RWPE1 (cell line): ENCODE measurements around the gene COX20.

Experiments
- CTCF ChIA-PET: fragments of 350-600 bp; sonication (Branson Sonifier 250); formaldehyde crosslinking; extraction: SDS; loops from one replicate; lab custom pipeline; 2021; lab: Yijun Ruan, JAX
- POLR2A ChIA-PET: fragments of 400-600 bp; formaldehyde crosslinking; extraction: SDS; loops from one replicate; lab custom pipeline; 2020; ENCODE audit warnings: antibody characterized with exemption; ENCODE audit not compliant: low non-redundant PET; lab: Yijun Ruan, JAX
- DNase-seq: peaks from one replicate; pipeline ENCODE4 v3.0.0; 2012; ENCODE audit warnings: low spot score
- H3K27ac ChIP-seq: fragments of 450-650 bp; 2 replicates; pipeline ENCODE4 v1.5.1; 2017
- TF ChIP-seq, protein P1 (sequence below): fragments of 450-650 bp; conservative IDR thresholded peaks from 2 replicates; pipeline ENCODE4 v1.5.1; 2017; ENCODE audit warnings: low read depth, mild to moderate bottlenecking

Gene COX20

DNA sequence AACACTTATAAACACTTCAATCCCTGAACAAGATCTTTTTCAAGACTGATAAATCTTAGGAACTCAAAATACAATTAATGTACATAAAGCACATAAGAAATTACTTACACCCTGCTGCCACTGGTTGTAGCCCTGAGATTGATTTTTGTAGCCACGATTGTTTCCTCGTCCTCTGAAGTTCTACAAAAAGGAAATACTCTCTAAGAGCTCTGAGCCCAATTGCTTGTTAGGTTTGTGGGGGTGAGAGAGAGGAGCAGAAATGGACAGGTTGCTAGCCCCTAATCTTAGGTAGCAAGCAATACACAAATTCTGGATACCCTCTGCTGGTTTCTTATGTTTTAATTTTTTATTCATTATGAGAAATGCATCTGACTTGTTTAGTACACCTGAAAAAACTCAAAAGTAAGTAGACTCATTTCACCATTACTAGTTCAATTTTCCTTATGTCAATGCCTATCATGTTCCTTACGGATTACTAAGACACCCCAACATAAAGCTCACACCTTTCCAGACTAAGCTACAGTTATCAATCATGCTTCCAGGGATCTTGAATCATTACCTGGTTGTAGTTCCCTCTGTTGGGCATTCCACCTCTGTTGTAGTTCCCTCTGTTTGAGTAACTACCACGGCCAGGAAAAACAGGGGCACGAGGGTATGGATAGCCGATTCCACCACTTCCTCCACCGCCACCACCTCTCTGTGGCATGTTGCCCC lies 19.6 kb downstream of the COX20 start:
- CTCF ChIA-PET: no interaction called here

DNA sequence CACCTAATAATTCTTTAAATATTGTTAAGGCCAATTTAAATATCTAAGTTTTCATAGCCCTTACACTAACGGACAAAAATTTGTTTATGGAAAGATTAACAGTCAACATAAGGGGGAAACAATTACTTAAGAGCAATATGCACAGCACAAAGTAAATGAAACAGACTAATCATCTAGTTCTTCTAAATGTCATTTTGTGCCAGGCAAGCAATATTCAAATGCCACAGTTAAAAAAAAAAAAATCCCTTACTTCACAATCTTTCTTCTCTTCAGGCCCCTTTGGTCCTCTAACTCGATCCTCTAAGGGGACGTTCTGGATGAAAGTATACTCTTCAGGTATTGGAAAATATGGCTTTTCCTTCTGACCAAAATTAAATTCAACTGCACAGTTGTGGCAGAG lies 22.3 kb downstream of the COX20 start:
- no peak overlapping the region for H3K27ac ChIP-seq
- ChIA-PET POLR2A (no interaction called here), CTCF (no interaction called here)

More for the DNA sequence above, 19.6 kb downstream of the COX20 start:
- no peak for DNase-seq
- TF ChIP-seq, protein P1, sequence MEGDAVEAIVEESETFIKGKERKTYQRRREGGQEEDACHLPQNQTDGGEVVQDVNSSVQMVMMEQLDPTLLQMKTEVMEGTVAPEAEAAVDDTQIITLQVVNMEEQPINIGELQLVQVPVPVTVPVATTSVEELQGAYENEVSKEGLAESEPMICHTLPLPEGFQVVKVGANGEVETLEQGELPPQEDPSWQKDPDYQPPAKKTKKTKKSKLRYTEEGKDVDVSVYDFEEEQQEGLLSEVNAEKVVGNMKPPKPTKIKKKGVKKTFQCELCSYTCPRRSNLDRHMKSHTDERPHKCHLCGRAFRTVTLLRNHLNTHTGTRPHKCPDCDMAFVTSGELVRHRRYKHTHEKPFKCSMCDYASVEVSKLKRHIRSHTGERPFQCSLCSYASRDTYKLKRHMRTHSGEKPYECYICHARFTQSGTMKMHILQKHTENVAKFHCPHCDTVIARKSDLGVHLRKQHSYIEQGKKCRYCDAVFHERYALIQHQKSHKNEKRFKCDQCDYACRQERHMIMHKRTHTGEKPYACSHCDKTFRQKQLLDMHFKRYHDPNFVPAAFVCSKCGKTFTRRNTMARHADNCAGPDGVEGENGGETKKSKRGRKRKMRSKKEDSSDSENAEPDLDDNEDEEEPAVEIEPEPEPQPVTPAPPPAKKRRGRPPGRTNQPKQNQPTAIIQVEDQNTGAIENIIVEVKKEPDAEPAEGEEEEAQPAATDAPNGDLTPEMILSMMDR: no peak
- H3K27ac ChIP-seq: no peak overlapping the region
- POLR2A ChIA-PET: no interaction called here

DNA sequence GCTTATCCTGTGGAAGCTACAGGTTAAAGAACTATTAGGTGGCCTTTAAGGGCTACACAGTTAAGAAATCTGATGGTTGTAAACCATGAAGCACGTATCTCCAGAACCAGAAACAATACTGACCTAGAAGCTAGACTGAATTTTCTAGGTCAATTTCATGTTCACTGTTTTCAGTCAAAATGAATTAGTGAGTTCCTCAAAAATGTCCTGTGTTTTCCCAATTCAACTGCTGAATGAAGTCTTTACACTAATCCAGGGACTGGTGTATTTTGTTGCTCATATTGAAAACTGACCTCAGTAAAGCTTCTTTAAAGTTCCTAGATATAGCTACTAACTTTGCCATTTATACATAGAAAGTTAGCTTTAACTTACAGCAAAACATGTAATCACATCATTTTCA lies 22.9 kb downstream of the COX20 start:
- no peak for DNase-seq
- TF ChIP-seq, protein P1: no peak
- ChIA-PET CTCF (no interaction called here), POLR2A (no interaction called here)
- no peak overlapping the region for H3K27ac ChIP-seq

More for the DNA sequence above, 22.3 kb downstream of the COX20 start:
- DNase-seq: no peak
- TF ChIP-seq, protein P1: no peak

DNA sequence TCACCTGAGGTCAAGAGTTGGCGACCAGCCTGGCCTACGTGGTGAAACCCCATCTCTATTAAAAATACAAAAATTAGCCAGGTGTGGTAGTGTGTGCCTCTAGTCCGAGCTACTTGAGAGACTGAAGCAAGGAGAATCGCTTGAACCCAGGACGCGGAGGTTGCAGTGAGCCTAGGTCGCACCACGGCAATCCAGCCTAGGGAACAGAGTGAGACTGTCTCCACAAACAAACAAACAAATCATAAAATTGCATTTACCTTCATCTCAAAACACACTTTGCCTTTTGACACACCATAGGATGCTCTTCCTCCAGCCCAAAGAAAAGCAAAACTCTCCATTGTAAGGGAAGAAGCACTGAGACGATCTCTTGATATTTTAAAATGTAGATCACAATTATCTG lies 24.6 kb downstream of the COX20 start:
- TF ChIP-seq, protein P1: no peak
- CTCF ChIA-PET: interaction anchor here (2.2 kb wide), 1 partner anchor 183 kb away, joined by 10 read pairs; no protein-coding TSS in a partner anchor
- POLR2A ChIA-PET: no interaction called here
- H3K27ac ChIP-seq: 0 out of 2 replicates have a peak overlapping the region, but pooled peaks have one; percentile 25
- no peak for DNase-seq

DNA sequence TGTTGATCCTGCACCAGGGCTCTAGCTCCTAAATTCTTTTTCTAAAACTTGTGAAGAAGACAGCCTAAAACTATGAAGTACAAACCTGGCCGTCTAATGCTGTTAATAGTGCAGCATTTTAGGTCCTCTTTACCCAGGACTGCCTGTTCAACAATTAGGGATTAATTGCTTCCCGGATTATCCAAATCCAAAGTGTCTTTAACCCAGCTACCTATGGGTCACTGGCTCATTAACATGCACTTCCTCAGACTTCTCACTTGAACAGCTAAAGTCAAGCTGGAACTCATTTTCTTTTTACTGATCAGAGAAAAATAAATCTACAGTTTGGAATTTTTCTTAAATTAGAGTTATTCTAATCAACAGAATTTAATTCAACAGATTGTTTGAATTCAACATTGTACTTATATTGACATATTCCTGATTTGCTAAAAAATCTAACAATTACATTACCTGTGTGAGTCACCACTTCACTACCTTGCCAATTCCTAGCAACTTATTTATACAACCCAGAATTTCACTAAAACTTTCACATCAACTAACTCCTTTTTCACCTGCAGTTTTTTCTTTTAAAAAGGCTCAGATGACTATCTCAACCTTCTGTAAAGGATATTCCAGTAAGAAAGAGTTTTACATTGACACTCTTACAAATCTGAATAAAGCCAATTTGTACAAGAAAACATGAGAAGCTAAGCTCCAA lies 25.6 kb downstream of the COX20 start:
- DNase-seq: no peak
- no peak overlapping the region for H3K27ac ChIP-seq
- POLR2A ChIA-PET: no interaction called here
- CTCF ChIA-PET: interaction anchor here (0.6 to 2.2 kb wide), 3 partner anchors 34 to 1985 kb away, joined by 5 to 10 read pairs (median 7); no protein-coding TSS in a partner anchor
- TF ChIP-seq, protein P1: no peak

DNA sequence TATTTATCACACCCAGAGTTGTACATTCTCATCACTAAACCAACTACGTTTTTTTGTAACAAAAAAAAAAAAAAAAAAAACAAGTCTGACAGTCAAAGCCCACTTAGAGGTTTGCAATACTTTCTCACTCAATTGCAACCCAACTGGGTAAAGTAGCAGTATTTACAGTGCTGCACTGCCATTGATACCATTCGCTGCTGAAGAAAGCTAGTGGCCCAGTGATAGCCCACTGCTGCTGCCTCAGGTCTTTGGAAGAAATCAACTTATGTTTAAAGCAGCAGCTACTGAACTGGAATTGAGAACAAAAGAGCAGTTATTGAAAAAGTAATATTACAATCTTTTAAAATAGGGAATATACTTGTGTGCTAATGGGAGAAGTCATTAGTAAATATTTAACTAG lies 26.2 kb downstream of the COX20 start:
- no peak overlapping the region for H3K27ac ChIP-seq
- no peak for DNase-seq
- ChIA-PET CTCF (interaction anchor here (0.6 to 2.2 kb wide), 3 partner anchors 35 to 1985 kb away, joined by 5 to 10 read pairs (median 7); no protein-coding TSS in a partner anchor), POLR2A (interaction anchor here (0.7 kb wide), 1 partner anchor 95 kb away, joined by 5 read pairs; no protein-coding TSS in a partner anchor)
- TF ChIP-seq, protein P1: no peak
